Measurements from ENCODE around the gene CELF1. TPM values are rescaled to one million over a fixed set of nuclear protein-coding genes. Genes with fewer than 3 reads are reported as not detected.

Gene CELF1
- polyA plus RNA-seq, 1 of the 3 experiments (the other 2 are of a cell fraction), result 47.5 TPM

DNA sequence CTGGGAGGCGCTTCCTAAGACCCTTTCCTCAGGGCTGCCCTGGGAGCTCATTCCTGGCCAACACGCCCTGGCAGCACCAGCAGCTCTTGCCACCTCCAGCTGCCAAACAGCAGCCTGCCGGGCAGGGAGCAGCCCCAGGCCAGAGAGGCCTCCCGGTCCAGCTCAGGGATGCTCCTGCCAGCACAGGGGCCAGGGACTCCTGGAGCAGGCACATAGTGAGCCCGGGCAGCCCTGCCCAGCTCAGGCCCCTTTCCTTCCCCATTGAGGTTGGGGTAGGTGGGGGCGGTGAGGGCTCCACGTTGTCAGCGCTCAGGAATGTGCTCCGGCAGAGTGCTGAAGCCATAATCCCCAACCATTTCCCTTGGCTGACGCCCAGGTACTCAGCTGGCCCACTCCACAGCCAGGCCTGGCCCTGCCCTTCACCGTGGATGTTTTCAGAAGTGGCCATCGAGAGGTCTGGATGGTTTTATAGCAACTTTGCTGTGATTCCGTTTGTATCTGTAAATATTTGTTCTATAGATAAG, 136.9 kb downstream of the CELF1 start:
- no peaks in the 10 kb centered on the region for H3K9me3 ChIP-seq
- WGBS (ENCODE audit: low lambda C conversion rate), result 18% methylated on average over 6 of the region's 13 CpGs
- H3K4me1 ChIP-seq (ENCODE audit: control insufficient read depth in 1 of 2, insufficient read depth in 2 of 2, low read depth in 1 of 2, low read length in 1 of 2), result peaks cover 12 to 15% of the 10 kb centered on the region in 2 experiments; a peak in 3 of 4 replicates
- H3K9ac ChIP-seq, result peak overlapping the region; percentile 44; the same call in 1 of the 2 replicates
- H3K27ac ChIP-seq (ENCODE audit: low read depth in 2 of 2, low read length in 1 of 2), result peak overlapping the region; percentile 71 to 83
- H3K9me2 ChIP-seq, result no peaks in the 10 kb centered on the region
- no peak for DNase-seq
- H2AFZ ChIP-seq (ENCODE audit: low read depth), result no peak overlapping the region
- H3K79me2 ChIP-seq (ENCODE audit: insufficient read depth), result peaks cover 17% of the 10 kb centered on the region; the same call in 1 of the 2 replicates
- H3K27me3 ChIP-seq (ENCODE audit: insufficient read depth), result no peaks in the 10 kb centered on the region
- peaks cover 53 to 63% of the 10 kb centered on the region in 2 experiments for H3K36me3 ChIP-seq (replicated peaks in 1 of 2; ENCODE audit: control insufficient read depth in 1 of 2, insufficient read depth in 2 of 2, low read length in 1 of 2)
- ChIA-PET CTCF (interaction anchor here (0.7 to 1.7 kb wide), 4 partner anchors 9 to 61 kb away, joined by 3 to 6 read pairs (median 4); no protein-coding TSS in a partner anchor), POLR2A (interaction anchor here (0.7 kb wide), 1 partner anchor 10 kb away, joined by 3 read pairs; the partner anchor contains the start of gene PSMC3)
- H3K4me2 ChIP-seq, result peak overlapping the region; percentile 59
- TF ChIP-seq ZBTB33 (IDR thresholded peaks at IDR 0.05; ENCODE audit: borderline replicate concordance, low read depth) (0 out of 2 replicates have a peak, but pooled peaks have one; percentile 48), MXI1 (IDR thresholded peaks at IDR 0.05; ENCODE audit: low read depth, low read length) (no peak), PBX3 (IDR thresholded peaks at IDR 0.05) (peak; percentile 77), JUND (IDR thresholded peaks at IDR 0.05) (peak; percentile 81), YY1 (IDR thresholded peaks at IDR 0.05; ENCODE audit: low read depth) (peak; percentile 44; the same call in 1 of the 2 replicates), POLR2AphosphoS5 (IDR thresholded peaks at IDR 0.05; ENCODE audit: low read depth, low read length) (peak; percentile 51; the same call in 1 of the 2 replicates), RXRA (IDR thresholded peaks at IDR 0.05; ENCODE audit: borderline replicate concordance, low read depth) (no peak), TAF1 (IDR thresholded peaks at IDR 0.05; ENCODE audit: borderline replicate concordance, low read depth, low read length) (0 out of 2 replicates have a peak, but pooled peaks have one; percentile 12), EP300 (IDR thresholded peaks at IDR 0.05; ENCODE audit: borderline replicate concordance in 1 of 2, low read depth in 1 of 2, low read length in 1 of 2) (no peak; a peak in 1 of 4 replicates), FOSL2 (IDR thresholded peaks at IDR 0.05; ENCODE audit: borderline replicate concordance, low read depth) (peak; percentile 74; the same call in 1 of the 2 replicates), TEAD4 (IDR thresholded peaks at IDR 0.05; ENCODE audit: borderline replicate concordance, insufficient read depth) (peak; percentile 76), RCOR1 (IDR thresholded peaks at IDR 0.05; ENCODE audit: low read length) (no peak), SIN3A (IDR thresholded peaks at IDR 0.05; ENCODE audit: borderline replicate concordance, low read depth, low read length) (0 out of 2 replicates have a peak, but pooled peaks have one; percentile 86), GABPA (IDR thresholded peaks at IDR 0.05; ENCODE audit: low read depth) (no peak), NFIC (IDR thresholded peaks at IDR 0.05; ENCODE audit: borderline replicate concordance) (peak; percentile 94), MAX (IDR thresholded peaks at IDR 0.05; ENCODE audit: low read depth) (peak; percentile 79), TCF12 (IDR thresholded peaks at IDR 0.05) (peak; percentile 67; the same call in 1 of the 2 replicates), CTCF (IDR thresholded peaks at IDR 0.05) (no peak)
- TF ChIP-seq, protein P1, sequence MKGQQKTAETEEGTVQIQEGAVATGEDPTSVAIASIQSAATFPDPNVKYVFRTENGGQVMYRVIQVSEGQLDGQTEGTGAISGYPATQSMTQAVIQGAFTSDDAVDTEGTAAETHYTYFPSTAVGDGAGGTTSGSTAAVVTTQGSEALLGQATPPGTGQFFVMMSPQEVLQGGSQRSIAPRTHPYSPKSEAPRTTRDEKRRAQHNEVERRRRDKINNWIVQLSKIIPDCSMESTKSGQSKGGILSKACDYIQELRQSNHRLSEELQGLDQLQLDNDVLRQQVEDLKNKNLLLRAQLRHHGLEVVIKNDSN (IDR thresholded peaks at IDR 0.05; ENCODE audit: borderline replicate concordance, low read depth), result no peak
- H3K4me3 ChIP-seq (ENCODE audit: low read depth in 2 of 2, low read length in 1 of 2), result no peak overlapping the region
- peaks cover 38% of the 10 kb centered on the region for H3F3A ChIP-seq (replicated peaks; ENCODE audit: insufficient read depth)
- H4K20me1 ChIP-seq (ENCODE audit: insufficient read depth), result 0 out of 2 replicates have a peak, but pooled peaks cover 3% of the 10 kb centered on the region
